Astrocyte (in vitro differentiated cells and primary cell): Measurements from ENCODE around the gene TUBG2. TPM values are rescaled to one million over a fixed set of nuclear protein-coding genes. Genes with fewer than 3 reads are reported as not detected.

Experiments
- DNase-seq: peaks from one replicate; pipeline ENCODE4 v3.0.0-alpha.2; 2010; ENCODE audit warnings: low read depth
- FAIRE-seq: peaks from 2 replicates; lab custom pipeline; 2011; peaks lifted over from hg19 to GRCh38; lab: Jason Lieb, UNC
- H2AFZ ChIP-seq: 2 replicates; pipeline ENCODE4 v1.6.0; 2012; ENCODE audit warnings: low read depth, low read length, inconsistent platforms
- H3K27ac ChIP-seq: 2 replicates; pipeline ENCODE4 v1.5.1; 2011; ENCODE audit warnings: low read depth, low read length, inconsistent platforms
- H3K27me3 ChIP-seq: 2 replicates; pipeline ENCODE4 v1.6.0; 2011; ENCODE audit warnings: low read length, inconsistent platforms; ENCODE audit not compliant: insufficient read depth
- H3K36me3 ChIP-seq: 2 replicates; pipeline ENCODE4 v1.5.1; 2011; ENCODE audit warnings: low read length, inconsistent platforms; ENCODE audit not compliant: insufficient read depth
- H3K4me1 ChIP-seq: 2 replicates; pipeline ENCODE4 v1.5.1; 2011; ENCODE audit warnings: low read length, inconsistent platforms; ENCODE audit not compliant: insufficient read depth
- H3K4me2 ChIP-seq: 2 replicates; pipeline ENCODE4 v1.6.0; 2012; ENCODE audit warnings: low read length, inconsistent platforms
- H3K4me3 ChIP-seq: 2 replicates; pipeline ENCODE4 v1.5.1; 2011; ENCODE audit warnings: low read depth, mild to moderate bottlenecking, low read length, inconsistent platforms; ENCODE audit not compliant: insufficient read depth
- H3K79me2 ChIP-seq: 2 replicates; pipeline ENCODE4 v1.6.0; 2012; ENCODE audit warnings: mild to moderate bottlenecking, low read length, inconsistent platforms; ENCODE audit not compliant: insufficient read depth
- H3K9ac ChIP-seq: 2 replicates; pipeline ENCODE4 v1.6.0; 2012; ENCODE audit warnings: mild to moderate bottlenecking, low read length, inconsistent platforms
- H3K9me3 ChIP-seq: 2 replicates; pipeline ENCODE4 v1.5.1; 2012; ENCODE audit warnings: low read depth, mild to moderate bottlenecking, low read length, inconsistent platforms; ENCODE audit not compliant: insufficient read depth
- H4K20me1 ChIP-seq: 2 replicates; pipeline ENCODE4 v1.6.0; 2012; ENCODE audit warnings: low read length, inconsistent platforms; ENCODE audit not compliant: insufficient read depth
- H3K27ac Mint-ChIP-seq: one replicate; pipeline ENCODE4 v1.8.0; 2021; ENCODE audit warnings: mild to moderate bottlenecking, mixed read lengths; ENCODE audit not compliant: unreplicated experiment
- H3K27me3 Mint-ChIP-seq: one replicate; pipeline ENCODE4 v1.8.0; 2021; ENCODE audit warnings: low read depth, mixed read lengths; ENCODE audit not compliant: unreplicated experiment
- H3K36me3 Mint-ChIP-seq: one replicate; pipeline ENCODE4 v1.8.0; 2021; ENCODE audit warnings: low read depth, mixed read lengths; ENCODE audit not compliant: unreplicated experiment
- H3K4me1 Mint-ChIP-seq: one replicate; pipeline ENCODE4 v1.8.0; 2021; ENCODE audit warnings: low read depth, mixed read lengths; ENCODE audit not compliant: unreplicated experiment
- H3K4me3 Mint-ChIP-seq: one replicate; pipeline ENCODE4 v1.8.0; 2021; ENCODE audit warnings: mild to moderate bottlenecking, moderate library complexity, mixed read lengths; ENCODE audit not compliant: unreplicated experiment
- H3K9me3 Mint-ChIP-seq: one replicate; pipeline ENCODE4 v1.8.0; 2021; ENCODE audit warnings: mild to moderate bottlenecking, mixed read lengths; ENCODE audit not compliant: unreplicated experiment
- EZH2 ChIP-seq: IDR thresholded peaks from 2 replicates; pipeline ENCODE4 v1.6.1; 2012; ENCODE audit warnings: mild to moderate bottlenecking, low read length, inconsistent platforms; ENCODE audit not compliant: insufficient read depth
- total RNA-seq: library from RNA; stranded (reverse); gene quantifications from 2 replicates; pipeline ENCODE4 v1.2.1, GENCODE V29; 2021
- TF ChIP-seq, protein P1 (sequence below): IDR thresholded peaks from 2 replicates; pipeline ENCODE4 v1.5.1; 2011; ENCODE audit warnings: low read depth, mild to moderate bottlenecking, inconsistent platforms, low read length, moderate library complexity; ENCODE audit not compliant: insufficient read depth

The TUBG2 gene
- total RNA-seq, 1 donor from 2014 or later, result 14.4 TPM

DNA sequence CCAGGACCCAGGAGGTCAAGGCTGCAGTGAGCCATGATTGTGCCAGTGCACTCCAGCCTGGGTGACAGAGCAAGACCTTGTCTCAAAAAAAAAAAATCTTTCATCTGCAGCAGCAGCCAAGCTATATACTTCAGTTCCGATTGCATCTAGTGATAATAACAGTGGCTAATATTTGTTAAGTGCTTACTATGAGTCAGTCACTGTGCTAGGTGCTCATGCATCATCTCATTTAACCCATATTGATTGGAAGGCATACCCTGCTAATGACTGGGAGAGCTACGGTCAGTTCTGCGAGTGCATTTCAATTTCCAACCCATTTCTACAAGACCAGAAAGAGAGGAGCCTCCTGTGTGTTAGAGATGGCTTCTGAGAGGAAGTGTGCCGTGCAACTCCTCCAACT, 7.7 kb upstream of the TUBG2 start:
- Histone ChIP-seq H3K9me3 (no peaks in the 10 kb centered on the region), H3K79me2 (no peaks in the 10 kb centered on the region), H3K4me1 (peaks cover 10% of the 10 kb centered on the region), H3K4me3 (no peak overlapping the region), H2AFZ (no peak overlapping the region), H3K27ac (no peak overlapping the region), H3K36me3 (no peaks in the 10 kb centered on the region), H3K27me3 (peaks cover 4% of the 10 kb centered on the region), H3K9ac (no peak overlapping the region), H4K20me1 (no peaks in the 10 kb centered on the region), H3K4me2 (no peak overlapping the region)
- DNase-seq (no peak), FAIRE-seq (no peak)
- H3K4me1 Mint-ChIP-seq, result peaks cover 9% of the 10 kb centered on the region
- H3K27ac Mint-ChIP-seq, result no peak overlapping the region
- H3K9me3 Mint-ChIP-seq, result no peaks in the 10 kb centered on the region
- no peak overlapping the region for H3K4me3 Mint-ChIP-seq
- peaks cover 34% of the 10 kb centered on the region for H3K27me3 Mint-ChIP-seq
- no peaks in the 10 kb centered on the region for H3K36me3 Mint-ChIP-seq
- TF ChIP-seq, protein P1, sequence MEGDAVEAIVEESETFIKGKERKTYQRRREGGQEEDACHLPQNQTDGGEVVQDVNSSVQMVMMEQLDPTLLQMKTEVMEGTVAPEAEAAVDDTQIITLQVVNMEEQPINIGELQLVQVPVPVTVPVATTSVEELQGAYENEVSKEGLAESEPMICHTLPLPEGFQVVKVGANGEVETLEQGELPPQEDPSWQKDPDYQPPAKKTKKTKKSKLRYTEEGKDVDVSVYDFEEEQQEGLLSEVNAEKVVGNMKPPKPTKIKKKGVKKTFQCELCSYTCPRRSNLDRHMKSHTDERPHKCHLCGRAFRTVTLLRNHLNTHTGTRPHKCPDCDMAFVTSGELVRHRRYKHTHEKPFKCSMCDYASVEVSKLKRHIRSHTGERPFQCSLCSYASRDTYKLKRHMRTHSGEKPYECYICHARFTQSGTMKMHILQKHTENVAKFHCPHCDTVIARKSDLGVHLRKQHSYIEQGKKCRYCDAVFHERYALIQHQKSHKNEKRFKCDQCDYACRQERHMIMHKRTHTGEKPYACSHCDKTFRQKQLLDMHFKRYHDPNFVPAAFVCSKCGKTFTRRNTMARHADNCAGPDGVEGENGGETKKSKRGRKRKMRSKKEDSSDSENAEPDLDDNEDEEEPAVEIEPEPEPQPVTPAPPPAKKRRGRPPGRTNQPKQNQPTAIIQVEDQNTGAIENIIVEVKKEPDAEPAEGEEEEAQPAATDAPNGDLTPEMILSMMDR, result no peak
- no peak for TF ChIP-seq EZH2

DNA sequence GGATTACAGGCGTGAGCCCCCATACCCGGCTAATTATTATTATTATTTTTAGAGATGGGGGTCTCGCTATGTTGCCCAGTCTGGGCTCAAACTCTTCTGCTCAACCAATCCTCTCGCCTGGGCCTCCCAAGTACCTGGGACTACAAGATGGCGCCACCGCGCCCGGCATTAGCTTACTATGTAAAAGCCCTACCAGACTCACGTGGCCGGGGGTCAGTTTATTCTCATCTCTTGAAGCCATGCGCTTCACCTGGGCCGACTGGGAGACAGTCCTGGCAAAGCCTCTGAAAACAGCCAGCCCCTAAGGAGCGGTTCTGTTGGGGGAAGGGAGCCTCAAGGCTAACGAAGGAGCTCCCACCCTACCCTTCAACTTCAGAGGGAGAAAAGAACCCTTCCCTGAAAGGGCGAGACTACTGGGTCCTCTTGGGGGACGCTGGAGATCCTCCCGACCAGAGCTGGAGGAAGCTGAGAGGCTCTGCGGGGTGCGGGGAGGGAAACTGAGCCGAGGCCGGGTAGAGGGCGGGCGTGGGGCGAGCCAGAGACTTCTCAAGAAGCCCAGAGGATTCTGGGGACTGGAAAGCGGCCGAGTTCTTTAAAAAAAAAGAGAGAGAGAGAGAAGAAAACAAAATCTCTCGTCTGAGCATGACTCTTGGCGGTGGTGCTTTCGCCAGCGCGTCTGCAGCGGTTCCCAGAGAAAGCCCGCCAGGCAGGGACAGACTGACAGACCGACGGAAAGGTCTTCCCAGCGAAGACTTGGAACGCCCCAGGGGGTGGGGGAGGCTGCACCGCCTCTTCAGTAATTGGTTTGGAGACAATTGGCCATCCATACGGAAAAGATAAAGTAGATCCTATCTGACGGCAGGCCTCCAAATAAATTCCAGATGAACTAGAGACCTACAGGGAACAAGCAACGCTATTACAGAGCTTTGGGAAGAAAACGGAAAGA, 5.6 kb upstream of the TUBG2 start:
- FAIRE-seq (no peak), DNase-seq (peak; percentile 63)
- peaks cover 4% of the 10 kb centered on the region for H3K27me3 ChIP-seq
- Mint-ChIP-seq H3K36me3 (no peaks in the 10 kb centered on the region), H3K4me3 (no peak overlapping the region), H3K27ac (no peak overlapping the region), H3K4me1 (peaks cover 9% of the 10 kb centered on the region), H3K27me3 (peaks cover 23% of the 10 kb centered on the region), H3K9me3 (peaks cover 3% of the 10 kb centered on the region)
- TF ChIP-seq, protein P1, result no peak
- H3K27ac ChIP-seq, result no peak overlapping the region
- H3K9ac ChIP-seq, result peak overlapping the region; percentile 42
- H3K36me3 ChIP-seq, result no peaks in the 10 kb centered on the region
- H2AFZ ChIP-seq, result peak overlapping the region; percentile 92
- peak overlapping the region; percentile 41 for H3K4me3 ChIP-seq
- no peaks in the 10 kb centered on the region for H3K79me2 ChIP-seq
- H3K4me1 ChIP-seq, result peaks cover 10% of the 10 kb centered on the region
- H4K20me1 ChIP-seq, result no peaks in the 10 kb centered on the region
- no peaks in the 10 kb centered on the region for H3K9me3 ChIP-seq
- H3K4me2 ChIP-seq, result peak overlapping the region; percentile 85

DNA sequence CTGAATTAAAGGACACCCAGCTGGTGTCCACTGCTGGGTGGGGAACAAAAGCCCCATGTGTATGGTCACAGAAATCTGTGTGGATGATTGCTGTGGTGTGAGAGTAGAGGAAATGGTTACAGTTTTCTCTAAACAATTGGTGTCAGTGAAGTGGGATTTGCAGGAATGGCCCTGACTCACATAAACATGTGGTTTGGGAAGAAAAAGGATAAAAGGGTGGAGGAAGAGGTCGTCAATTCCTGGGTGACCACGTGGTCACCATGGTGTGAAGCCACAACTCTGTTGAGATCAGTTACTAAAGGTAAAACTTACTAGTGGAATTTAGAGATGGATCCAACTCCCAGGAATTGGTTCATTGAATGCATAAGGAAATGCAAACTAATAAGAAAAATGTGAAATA, 3.6 kb upstream of the TUBG2 start:
- no peak for FAIRE-seq
- peak overlapping the region; percentile 21 for H3K4me2 ChIP-seq
- H3K27ac ChIP-seq, result no peak overlapping the region
- Mint-ChIP-seq H3K27me3 (peaks cover 19% of the 10 kb centered on the region), H3K36me3 (no peaks in the 10 kb centered on the region), H3K4me3 (peak overlapping the region; percentile 61), H3K9me3 (peaks cover 3% of the 10 kb centered on the region), H3K27ac (no peak overlapping the region), H3K4me1 (peaks cover 13% of the 10 kb centered on the region)
- no peak overlapping the region for H2AFZ ChIP-seq
- peaks cover 3% of the 10 kb centered on the region for H4K20me1 ChIP-seq
- H3K9ac ChIP-seq, result no peak overlapping the region
- no peaks in the 10 kb centered on the region for H3K36me3 ChIP-seq
- H3K9me3 ChIP-seq, result no peaks in the 10 kb centered on the region
- H3K79me2 ChIP-seq, result no peaks in the 10 kb centered on the region
- peaks cover 3% of the 10 kb centered on the region for H3K27me3 ChIP-seq
- no peak overlapping the region for H3K4me3 ChIP-seq
- H3K4me1 ChIP-seq, result peaks cover 19% of the 10 kb centered on the region
- TF ChIP-seq EZH2, result no peak
- TF ChIP-seq, protein P1, result no peak
- peak; percentile 86 for DNase-seq
